ENCODE results near the gene AXIN2.
"Not testable (repeated sequence)": the region's sequence is repeated elsewhere in the genome, so short reads cannot be mapped to it uniquely, and the experiment has no call there.

The AXIN2 gene

GRCh38 chr17:65515959-65516948 is 45.2 kb downstream of the AXIN2 start:
- DNase-seq: no peak

- no peak for DNase-seq
Measured at GRCh38 chr17:65515512-65515911, 45.9 kb downstream of the AXIN2 start.

- no peak for DNase-seq
Measured at GRCh38 chr17:65514541-65514940, 46.9 kb downstream of the AXIN2 start.

GRCh38 chr17:65514082-65514481 is 47.4 kb downstream of the AXIN2 start:
- no peak for DNase-seq

- no peak for DNase-seq
Measured at GRCh38 chr17:65511316-65511715, 50.1 kb downstream of the AXIN2 start.

GRCh38 chr17:65509032-65509431 is 52.4 kb downstream of the AXIN2 start:
- no peak for DNase-seq

GRCh38 chr17:65504673-65505072 is 56.8 kb downstream of the AXIN2 start:
- not testable (repeated sequence) for DNase-seq

- DNase-seq: no peak
Measured at GRCh38 chr17:65504141-65504540, 57.3 kb downstream of the AXIN2 start.

- no peak for DNase-seq
Measured at GRCh38 chr17:65503557-65503956, 57.9 kb downstream of the AXIN2 start.

- no peak for DNase-seq
Measured at GRCh38 chr17:65498816-65499215, 62.6 kb downstream of the AXIN2 start.

GRCh38 chr17:65496801-65497200 is 64.6 kb downstream of the AXIN2 start:
- DNase-seq: no peak

GRCh38 chr17:65495122-65496055 is 66.1 kb downstream of the AXIN2 start:
- DNase-seq: no peak

- no peak for DNase-seq
Measured at GRCh38 chr17:65489413-65490155, 71.9 kb downstream of the AXIN2 start.

GRCh38 chr17:65488665-65489064 is 72.8 kb downstream of the AXIN2 start:
- DNase-seq: no peak

GRCh38 chr17:65487990-65488389 is 73.5 kb downstream of the AXIN2 start:
- no peak for DNase-seq

- no peak for DNase-seq
Measured at GRCh38 chr17:65487161-65487560, 74.3 kb downstream of the AXIN2 start.

- no peak for DNase-seq
Measured at GRCh38 chr17:65485388-65486299, 75.8 kb downstream of the AXIN2 start.

GRCh38 chr17:65484405-65484804 is 77.0 kb downstream of the AXIN2 start:
- DNase-seq: not testable (repeated sequence)

GRCh38 chr17:65483438-65483837 is 78.0 kb downstream of the AXIN2 start:
- no peak for DNase-seq

GRCh38 chr17:65482201-65482600 is 79.2 kb downstream of the AXIN2 start:
- DNase-seq: no peak

- DNase-seq: no peak
Measured at GRCh38 chr17:65479282-65479681, 82.2 kb downstream of the AXIN2 start.
